Fibroblast of skin of scalp (primary cell): ENCODE results near the gene ELP4.
"Not testable (repeated sequence)": the region's sequence is repeated elsewhere in the genome, so short reads cannot be mapped to it uniquely, and the experiment has no call there.

ENCODE experiments used
- DNase-seq: peaks from one replicate; pipeline ENCODE4 v3.0.0-alpha.2; 2013

The ELP4 gene

GRCh38 chr11:31706357-31706756 is 196.8 kb downstream of the ELP4 start:
- no peak for DNase-seq

- DNase-seq = no peak
Measured at GRCh38 chr11:31711137-31711536, 201.6 kb downstream of the ELP4 start.

GRCh38 chr11:31712851-31713250 is 203.3 kb downstream of the ELP4 start:
- no peak for DNase-seq

GRCh38 chr11:31714840-31715239 is 205.3 kb downstream of the ELP4 start:
- DNase-seq = no peak

GRCh38 chr11:31720225-31720624 is 210.7 kb downstream of the ELP4 start:
- DNase-seq = no peak

GRCh38 chr11:31720671-31721365 is 211.3 kb downstream of the ELP4 start:
- DNase-seq = no peak

- no peak for DNase-seq
Measured at GRCh38 chr11:31722754-31723153, 213.2 kb downstream of the ELP4 start.

GRCh38 chr11:31725176-31725575 is 215.6 kb downstream of the ELP4 start:
- peak; percentile 12 for DNase-seq

GRCh38 chr11:31728432-31728831 is 218.9 kb downstream of the ELP4 start:
- no peak for DNase-seq

GRCh38 chr11:31740131-31740530 is 230.6 kb downstream of the ELP4 start:
- DNase-seq = no peak

GRCh38 chr11:31740731-31741368 is 231.3 kb downstream of the ELP4 start:
- DNase-seq = not testable (repeated sequence)

- no peak for DNase-seq
Measured at GRCh38 chr11:31747581-31747980, 238.0 kb downstream of the ELP4 start.

GRCh38 chr11:31757260-31757835 is 247.8 kb downstream of the ELP4 start:
- no peak for DNase-seq

- DNase-seq = no peak
Measured at GRCh38 chr11:31761636-31762035, 252.1 kb downstream of the ELP4 start.

GRCh38 chr11:31763296-31763695 is 253.7 kb downstream of the ELP4 start:
- DNase-seq = no peak

- DNase-seq = no peak
Measured at GRCh38 chr11:31764261-31764660, 254.7 kb downstream of the ELP4 start.

GRCh38 chr11:31764766-31765165 is 255.2 kb downstream of the ELP4 start:
- DNase-seq = no peak

GRCh38 chr11:31767066-31767465 is 257.5 kb downstream of the ELP4 start:
- no peak for DNase-seq

GRCh38 chr11:31767685-31768084 is 258.1 kb downstream of the ELP4 start:
- DNase-seq = no peak

- DNase-seq = no peak
Measured at GRCh38 chr11:31768749-31769640, 259.4 kb downstream of the ELP4 start.

- no peak for DNase-seq
Measured at GRCh38 chr11:31770011-31770700, 260.6 kb downstream of the ELP4 start.

GRCh38 chr11:31772412-31772811 is 262.8 kb downstream of the ELP4 start:
- no peak for DNase-seq
